KOPT-K1 (cell line): ENCODE measurements around the gene DCAF12L1.

Source experiments
- H3K27ac ChIP-seq: fragments of 200-600 bp; sonication (generic); 2 replicates; pipeline ENCODE4 v1.5.1; 2016; ENCODE audit warnings: antibody characterized with exemption, mild to moderate bottlenecking, low read depth, low read length; ENCODE audit not compliant: poor library complexity, severe bottlenecking
- H3K36me3 ChIP-seq: fragments of 200-600 bp; sonication (generic); 2 replicates; pipeline ENCODE4 v1.5.1; 2017; ENCODE audit warnings: antibody characterized with exemption, mild to moderate bottlenecking, low read length, moderate library complexity; ENCODE audit not compliant: insufficient read depth
- H3K9me3 ChIP-seq: fragments of 200-600 bp; sonication (generic); 2 replicates; pipeline ENCODE4 v1.5.1; 2017; ENCODE audit warnings: antibody characterized with exemption, low read length, mild to moderate bottlenecking; ENCODE audit not compliant: insufficient read depth, poor library complexity, severe bottlenecking

The DCAF12L1 gene

DNA sequence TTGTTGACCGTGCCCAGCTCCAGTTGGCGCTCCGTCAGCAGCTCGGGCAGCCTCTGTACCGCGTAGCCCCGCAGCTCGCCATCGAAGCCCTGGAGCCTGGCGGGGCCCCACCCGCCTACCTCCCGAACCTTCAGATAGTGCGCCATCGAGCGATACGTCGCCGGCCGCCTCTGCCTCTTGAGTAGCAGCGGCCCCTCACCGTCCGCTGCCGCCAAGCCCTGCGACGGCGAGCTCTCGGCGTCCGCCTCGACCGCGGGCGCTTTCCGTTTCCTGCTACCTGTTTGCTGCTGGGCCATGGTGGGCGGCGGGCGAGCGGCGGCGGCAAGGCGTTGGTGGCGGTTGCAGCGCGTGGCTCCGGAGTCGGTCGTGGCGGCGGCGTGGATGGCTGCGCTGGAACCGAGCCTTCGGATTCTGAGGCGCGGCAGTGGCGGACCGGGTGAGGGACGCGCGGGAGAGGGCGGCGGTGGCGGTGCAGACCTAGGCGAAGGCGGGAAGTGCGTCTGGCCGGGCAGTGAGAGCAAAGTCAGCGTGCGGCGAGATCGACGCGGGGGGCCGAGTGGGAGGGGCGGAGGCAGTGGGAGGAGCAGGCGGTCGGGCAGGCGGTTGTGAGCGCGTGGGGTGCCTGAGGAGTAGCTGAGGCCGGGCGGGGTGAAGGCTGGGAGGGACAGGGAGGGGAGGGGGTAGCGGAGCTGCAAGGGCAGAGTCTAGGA, at the start of gene DCAF12L1:
DCAF12L1 (minus strand) TSS at position 502 of the 710 bp plus-strand sequence; CDS start at position 296, 206 bp downstream.
- H3K27ac ChIP-seq = no peak within 1 kb of the TSS
- H3K9me3 ChIP-seq = no peaks in the 10 kb centered on the region
- no peaks in the 10 kb centered on the region for H3K36me3 ChIP-seq

DNA sequence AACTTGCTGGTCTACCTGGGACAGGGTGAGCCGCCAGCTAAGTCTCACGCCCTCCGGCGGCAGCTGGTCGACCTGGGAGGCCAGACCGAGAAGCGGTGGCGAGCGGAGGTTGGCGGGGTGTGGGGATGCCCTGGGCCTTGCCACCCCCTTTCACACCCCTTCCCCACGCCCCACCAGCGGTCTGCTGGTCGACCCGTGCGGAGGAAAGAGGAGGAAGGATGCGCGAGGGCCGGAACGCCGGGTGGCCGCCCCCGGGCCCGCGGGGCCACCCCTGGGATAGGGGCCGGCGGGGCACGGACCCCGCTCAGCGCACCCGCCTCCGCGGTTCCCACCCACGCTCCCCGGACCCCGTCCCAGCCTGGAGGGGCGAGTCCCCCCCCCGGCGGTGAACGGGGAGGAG, 28.3 kb upstream of the DCAF12L1 start:
- H3K9me3 ChIP-seq = no peaks in the 10 kb centered on the region
- no peak overlapping the region for H3K27ac ChIP-seq
- no peaks in the 10 kb centered on the region for H3K36me3 ChIP-seq

DNA sequence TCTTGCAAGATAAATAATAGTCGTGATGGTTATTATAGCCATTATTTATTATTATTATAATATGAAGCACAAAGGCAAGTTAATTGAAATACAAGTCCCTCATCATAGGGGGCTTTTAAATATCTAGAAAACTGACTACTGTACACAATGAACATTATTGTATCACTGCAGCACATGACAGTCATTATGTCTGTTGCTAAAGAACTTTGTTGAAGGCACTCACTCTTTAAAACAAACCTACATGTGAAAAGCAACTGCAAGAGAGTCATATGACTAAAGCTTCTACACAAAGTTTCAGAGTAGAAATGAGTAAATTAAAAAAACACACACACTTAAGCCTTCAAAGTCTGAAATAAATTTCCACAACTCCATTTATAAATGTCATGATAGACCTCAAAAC, 23.3 kb upstream of the DCAF12L1 start:
- no peaks in the 10 kb centered on the region for H3K36me3 ChIP-seq
- H3K9me3 ChIP-seq = no peaks in the 10 kb centered on the region
- no peak overlapping the region for H3K27ac ChIP-seq

DNA sequence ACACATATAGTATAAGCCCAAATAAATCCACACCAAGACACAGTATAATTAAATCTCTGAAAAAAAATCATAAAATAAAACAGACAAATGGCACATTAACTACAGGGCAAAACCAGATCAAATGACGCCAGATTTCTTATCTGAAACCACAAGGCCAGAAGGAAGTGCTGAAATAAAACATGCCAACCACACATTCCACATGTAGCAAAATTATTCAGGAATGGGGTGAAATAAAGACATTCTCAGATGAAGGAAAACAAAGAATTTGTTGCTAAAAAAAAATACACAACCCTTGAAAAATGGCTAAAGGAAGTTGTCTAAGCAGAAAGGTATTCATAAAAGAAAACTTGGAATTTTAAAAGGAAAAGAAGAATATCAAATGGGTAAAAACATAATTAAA, 4.5 kb upstream of the DCAF12L1 start:
- H3K27ac ChIP-seq = no peak overlapping the region
- no peaks in the 10 kb centered on the region for H3K36me3 ChIP-seq
- H3K9me3 ChIP-seq = no peaks in the 10 kb centered on the region

DNA sequence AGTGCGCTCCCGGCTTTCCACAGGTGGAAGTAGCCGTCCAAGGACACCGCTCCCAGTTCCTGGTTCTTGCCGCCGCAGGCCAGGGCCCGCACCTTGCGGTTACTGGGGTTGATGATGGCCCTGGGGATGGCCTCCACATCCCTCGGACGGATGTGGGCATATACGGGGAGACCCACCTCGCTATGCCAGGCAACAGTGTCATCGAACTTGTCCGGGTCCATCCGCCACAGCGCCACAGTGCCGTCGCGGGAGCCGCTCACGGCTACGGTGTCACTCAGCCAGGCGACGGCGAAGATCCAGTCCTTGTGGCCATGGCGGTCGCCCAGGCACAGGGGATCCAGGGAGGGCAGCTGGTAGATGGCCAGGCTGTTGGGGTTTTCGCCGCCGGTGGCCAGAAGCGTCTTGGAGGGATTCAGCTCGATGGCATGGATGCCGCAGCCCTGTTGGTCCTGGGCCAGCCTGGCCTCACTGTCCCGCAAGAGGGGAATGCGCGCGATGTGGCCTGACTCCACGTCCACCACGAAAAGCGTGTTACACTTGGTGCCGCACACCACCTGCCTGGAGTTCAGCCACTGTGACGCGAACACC, 795 bp downstream of the DCAF12L1 start:
- H3K9me3 ChIP-seq = no peaks in the 10 kb centered on the region

DNA sequence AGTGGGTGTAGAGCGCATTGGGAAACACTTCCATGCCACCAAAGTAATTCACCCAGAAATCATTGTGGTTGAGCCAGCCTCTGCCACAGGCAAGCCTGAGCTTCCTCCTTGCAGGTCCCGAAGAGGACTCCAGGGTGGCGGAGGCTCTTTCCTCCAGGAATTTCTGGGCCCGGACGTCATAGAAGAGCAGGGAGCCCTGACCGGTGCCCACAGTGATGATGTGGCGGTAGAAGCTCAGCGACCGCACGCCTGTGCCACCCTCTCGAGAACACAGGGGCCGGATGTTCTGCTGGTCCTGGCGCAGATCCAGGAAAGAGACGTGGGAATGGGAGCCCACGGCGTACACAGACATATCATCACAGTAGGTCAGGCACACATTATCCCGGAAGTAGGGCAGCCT, 1.3 kb downstream of the DCAF12L1 start:
- Histone ChIP-seq H3K36me3 (no peaks in the 10 kb centered on the region), H3K9me3 (no peaks in the 10 kb centered on the region), H3K27ac (no peak overlapping the region)

More for the DNA sequence above, 795 bp downstream of the DCAF12L1 start:
- Histone ChIP-seq H3K27ac (no peak overlapping the region), H3K36me3 (no peaks in the 10 kb centered on the region)

DNA sequence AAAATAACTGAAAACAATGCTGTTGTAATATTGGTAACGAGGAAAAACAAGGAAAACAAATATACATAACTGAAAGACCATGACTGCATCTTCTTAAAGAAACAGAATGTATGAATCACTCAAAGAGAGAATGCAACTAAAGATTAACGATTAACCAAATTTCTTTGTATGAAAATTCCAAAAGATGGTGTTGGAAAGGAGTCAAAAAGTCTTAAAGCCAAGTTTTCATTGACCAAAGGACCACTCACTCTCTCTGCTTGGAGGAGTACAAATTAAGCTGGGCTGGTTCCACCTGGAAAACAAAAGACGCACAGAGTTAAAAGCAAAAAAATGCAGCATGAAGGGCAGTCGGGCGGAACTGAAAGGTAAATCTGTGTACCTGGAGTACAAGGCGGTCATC, 1.8 kb downstream of the DCAF12L1 start:
- no peaks in the 10 kb centered on the region for H3K36me3 ChIP-seq
- H3K27ac ChIP-seq = no peak overlapping the region
- H3K9me3 ChIP-seq = no peaks in the 10 kb centered on the region

DNA sequence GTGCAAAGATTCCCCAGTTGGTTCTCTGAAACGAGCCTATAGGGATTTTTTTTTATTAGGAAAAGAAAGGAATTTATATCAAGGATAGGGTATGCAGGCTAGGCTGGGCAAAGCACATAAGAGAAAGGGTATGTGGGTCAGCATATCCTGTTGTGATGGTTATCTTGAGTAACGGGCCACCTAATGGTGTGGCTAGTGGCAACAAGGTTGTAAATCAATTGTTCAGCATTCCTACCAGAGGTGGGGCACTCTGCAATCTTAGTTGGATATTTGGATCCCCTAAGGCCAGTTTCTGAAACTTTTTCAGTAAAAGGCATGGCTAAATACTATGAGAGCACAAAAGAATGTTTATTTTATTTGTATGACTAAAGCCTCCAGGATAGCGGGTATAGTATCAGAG, 42.7 kb downstream of the DCAF12L1 start:
- H3K9me3 ChIP-seq = no peaks in the 10 kb centered on the region
- H3K36me3 ChIP-seq = no peaks in the 10 kb centered on the region
- H3K27ac ChIP-seq = no peak overlapping the region
